ENCODE results near the gene FEN1. TPM values are rescaled to one million over a fixed set of nuclear protein-coding genes. Genes with fewer than 3 reads are reported as not detected.
A peak's percentile ranks its signal among the peaks of the same experiment; 100 is the strongest.

Gene FEN1
- total RNA-seq, 1 donor from 2014 or later, result 44.6 TPM

- no peaks in the 10 kb centered on the region for H3K36me3 Mint-ChIP-seq
- H3K9me3 Mint-ChIP-seq, result no peaks in the 10 kb centered on the region
- no peak for TF ChIP-seq CTCF (conservative IDR thresholded peaks at IDR 0.05)
- H3K27ac Mint-ChIP-seq, result no peak overlapping the region
- H3K4me3 Mint-ChIP-seq, result peak overlapping the region; percentile 76
- H3K27me3 Mint-ChIP-seq, result peaks cover 18% of the 10 kb centered on the region
- peaks cover 16% of the 10 kb centered on the region for H3K4me1 Mint-ChIP-seq (ENCODE audit: unreplicated experiment)
- no peak for DNase-seq (ENCODE audit: extremely low spot score, unreplicated experiment)
Observed at GRCh38 chr11:61751384-61751783, 41.3 kb upstream of the FEN1 start.

- Mint-ChIP-seq H3K4me1 (ENCODE audit: unreplicated experiment) (peaks cover 19% of the 10 kb centered on the region), H3K36me3 (no peaks in the 10 kb centered on the region), H3K9me3 (no peaks in the 10 kb centered on the region), H3K27ac (peak within 1 kb of the TSS; percentile 41), H3K4me3 (peak within 1 kb of the TSS; percentile 88), H3K27me3 (peaks cover 18% of the 10 kb centered on the region)
- DNase-seq (ENCODE audit: extremely low spot score, unreplicated experiment), result peak; percentile 84
- TF ChIP-seq CTCF (conservative IDR thresholded peaks at IDR 0.05), result peak; percentile 67
Observed at GRCh38 chr11:61752117-61752924, 40.4 kb upstream of the FEN1 start, which contains the start of gene MYRF. MYRF (plus strand) TSS chr11:61752636; CDS start chr11:61752745, 109 bp downstream.

GRCh38 chr11:61752925-61753521, 39.7 kb upstream of the FEN1 start:
- Mint-ChIP-seq H3K9me3 (no peaks in the 10 kb centered on the region), H3K27ac (peak overlapping the region; percentile 41), H3K27me3 (peaks cover 18% of the 10 kb centered on the region), H3K4me3 (peak overlapping the region; percentile 88), H3K4me1 (ENCODE audit: unreplicated experiment) (peaks cover 20% of the 10 kb centered on the region), H3K36me3 (no peaks in the 10 kb centered on the region)
- TF ChIP-seq CTCF (conservative IDR thresholded peaks at IDR 0.05), result no peak
- DNase-seq (ENCODE audit: extremely low spot score, unreplicated experiment), result no peak

- peak overlapping the region; percentile 88 for H3K4me3 Mint-ChIP-seq
- H3K27ac Mint-ChIP-seq, result peak overlapping the region; percentile 41
- no peak for TF ChIP-seq CTCF (conservative IDR thresholded peaks at IDR 0.05)
- H3K4me1 Mint-ChIP-seq (ENCODE audit: unreplicated experiment), result peaks cover 20% of the 10 kb centered on the region
- peaks cover 18% of the 10 kb centered on the region for H3K27me3 Mint-ChIP-seq
- DNase-seq (ENCODE audit: extremely low spot score, unreplicated experiment), result no peak
- H3K9me3 Mint-ChIP-seq, result no peaks in the 10 kb centered on the region
- no peaks in the 10 kb centered on the region for H3K36me3 Mint-ChIP-seq
Observed at GRCh38 chr11:61753672-61754071, 39.0 kb upstream of the FEN1 start.

GRCh38 chr11:61754534-61755482, 37.9 kb upstream of the FEN1 start:
- peaks cover 18% of the 10 kb centered on the region for H3K27me3 Mint-ChIP-seq
- peaks cover 19% of the 10 kb centered on the region for H3K4me1 Mint-ChIP-seq (ENCODE audit: unreplicated experiment)
- no peak for DNase-seq (ENCODE audit: extremely low spot score, unreplicated experiment)
- H3K27ac Mint-ChIP-seq, result peak overlapping the region; percentile 41
- peak overlapping the region; percentile 88 for H3K4me3 Mint-ChIP-seq
- no peak for TF ChIP-seq CTCF (conservative IDR thresholded peaks at IDR 0.05)
- H3K9me3 Mint-ChIP-seq, result no peaks in the 10 kb centered on the region
- no peaks in the 10 kb centered on the region for H3K36me3 Mint-ChIP-seq
